SK-N-SH (cell line): Measurements from ENCODE around the gene LRRC75A. TPM values are rescaled to one million over a fixed set of nuclear protein-coding genes. Genes with fewer than 3 reads are reported as not detected.

Experiments
- CTCF ChIA-PET: fragments of 300-600, 350-600 bp; formaldehyde crosslinking; extraction: SDS; loops from one replicate; lab custom pipeline; 2021; lab: Yijun Ruan, JAX
- POLR2A ChIA-PET: fragments of 350-600 bp; sonication (Branson Sonifier 250); formaldehyde crosslinking; extraction: SDS; loops from one replicate; lab custom pipeline; 2020; ENCODE audit warnings: antibody characterized with exemption, inconsistent platforms; lab: Yijun Ruan, JAX
- DNase-seq: peaks from one replicate; pipeline ENCODE4 v3.0.0; 2012
- H2AFZ ChIP-seq: fragments of 200-600 bp; sonication (generic); 2 replicates; pipeline ENCODE4 v1.8.1; 2016; ENCODE audit warnings: antibody characterized with exemption, mild to moderate bottlenecking, low read depth
- H3F3A ChIP-seq: fragments of 200-600 bp; sonication (generic); replicated peaks from 2 replicates; pipeline ENCODE3; 2016; ENCODE audit warnings: antibody characterized with exemption, mild to moderate bottlenecking; ENCODE audit not compliant: insufficient read depth
- H3K27ac ChIP-seq, 2 experiments: fragments of 200-500 bp in 1 of 2; fragments of 200-600 bp in 1 of 2; sonication (Bioruptor generic) in 1 of 2; sonication (generic), shearing (Covaris generic) in 1 of 2; 2 replicates each; pipeline versions ENCODE4 v1.5.1 to v1.6.1; 2014 to 2016; ENCODE audit warnings: low read depth in 2 of 2, inconsistent platforms in 1 of 2, low read length in 1 of 2, mild to moderate bottlenecking in 1 of 2, mixed read lengths in 1 of 2
- H3K27me3 ChIP-seq: fragments of 200-600 bp; sonication (generic), shearing (Covaris generic); 2 replicates; pipeline ENCODE4 v1.6.1; 2016; ENCODE audit warnings: mixed run types; ENCODE audit not compliant: insufficient read depth
- H3K36me3 ChIP-seq, 2 experiments: fragments of 200-500 bp in 1 of 2; fragments of 200-600 bp in 1 of 2; sonication (Bioruptor generic) in 1 of 2; sonication (generic) in 1 of 2; replicated peaks in 1 of 2; 2 replicates each; pipeline versions ENCODE3 to v1.5.1; 2014 to 2016; ENCODE audit warnings: low read length in 1 of 2, mild to moderate bottlenecking in 1 of 2; ENCODE audit not compliant: insufficient read depth in 2 of 2, control insufficient read depth in 1 of 2
- H3K4me1 ChIP-seq, 2 experiments: fragments of 200-500 bp in 1 of 2; fragments of 200-600 bp in 1 of 2; sonication (Bioruptor generic) in 1 of 2; sonication (generic), shearing (Covaris generic) in 1 of 2; 2 replicates each; pipeline versions ENCODE4 v1.5.1 to v1.6.1; 2014 to 2016; ENCODE audit warnings: low read depth in 1 of 2, low read length in 1 of 2, mixed run types in 1 of 2; ENCODE audit not compliant: insufficient read depth in 2 of 2, control insufficient read depth in 1 of 2
- H3K4me2 ChIP-seq: fragments of 200-600 bp; sonication (generic), shearing (Covaris generic); 2 replicates; pipeline ENCODE4 v1.6.1; 2017; ENCODE audit warnings: mixed run types
- H3K4me3 ChIP-seq, 2 experiments: fragments of 200-500 bp in 1 of 2; fragments of 200-600 bp in 1 of 2; sonication (Bioruptor generic) in 1 of 2; sonication (generic), shearing (Covaris generic) in 1 of 2; 2 replicates each; pipeline versions ENCODE4 v1.5.1 to v1.8.1; 2014 to 2016; ENCODE audit warnings: low read depth in 2 of 2, inconsistent platforms in 1 of 2, low read length in 1 of 2, mild to moderate bottlenecking in 1 of 2, mixed read lengths in 1 of 2, moderate library complexity in 1 of 2
- H3K79me2 ChIP-seq: fragments of 200-600 bp; sonication (generic); 2 replicates; pipeline ENCODE4 v1.8.1; 2017; ENCODE audit warnings: mild to moderate bottlenecking; ENCODE audit not compliant: insufficient read depth
- H3K9ac ChIP-seq: fragments of 200-600 bp; sonication (generic); 2 replicates; pipeline ENCODE4 v1.6.1; 2017; ENCODE audit warnings: mixed run types
- H3K9me2 ChIP-seq: fragments of 200-600 bp; sonication (generic); 2 replicates; pipeline ENCODE4 v1.6.1; 2017; ENCODE audit warnings: mixed run types
- H3K9me3 ChIP-seq: fragments of 200-600 bp; sonication (generic); 2 replicates; pipeline ENCODE4 v1.6.1; 2017; ENCODE audit warnings: mixed run types, mild to moderate bottlenecking, moderate library complexity
- H4K20me1 ChIP-seq: fragments of 200-600 bp; sonication (generic); 2 replicates; pipeline ENCODE4 v1.6.1; 2017; ENCODE audit warnings: mild to moderate bottlenecking, mixed run types; ENCODE audit not compliant: insufficient read depth
- CHD2 ChIP-seq: fragments of 150-350 bp; IDR thresholded peaks from 2 replicates; pipeline ENCODE4 v1.6.1; 2018; ENCODE audit warnings: low read length; ENCODE audit not compliant: partially characterized antibody
- RAD21 ChIP-seq: IDR thresholded peaks from 2 replicates; pipeline ENCODE4 v1.6.1; 2012; ENCODE audit warnings: mild to moderate bottlenecking, low read length
- RCOR1 ChIP-seq: fragments of 150-350 bp; IDR thresholded peaks from 2 replicates; pipeline ENCODE4 v1.6.1; 2017; ENCODE audit warnings: antibody characterized with exemption, low read length
- RXRA ChIP-seq: IDR thresholded peaks from 2 replicates; pipeline ENCODE4 v1.4.0; 2012; ENCODE audit warnings: low read depth, mild to moderate bottlenecking, borderline replicate concordance
- SIN3A ChIP-seq: IDR thresholded peaks from 2 replicates; pipeline ENCODE4 v1.6.1; 2012; ENCODE audit warnings: low read depth, mild to moderate bottlenecking, low read length, moderate library complexity, borderline replicate concordance
- TEAD4 ChIP-seq: IDR thresholded peaks from 2 replicates; pipeline ENCODE4 v1.4.0; 2012; ENCODE audit warnings: mild to moderate bottlenecking, borderline replicate concordance; ENCODE audit not compliant: insufficient read depth
- WGBS: methylation state at CpG from one replicate; pipeline ENCODE4 v1.1.6; 2017; ENCODE audit warnings: low lambda C conversion rate; 5-methylcytosine and 5-hydroxymethylcytosine counted together
- polyA plus RNA-seq, 3 experiments: library from polyadenylated mRNA; depleted of rRNA; stranded (reverse); fragments of >200 nt; gene quantifications; 2 replicates each; pipeline ENCODE4 v1.2.3, GENCODE V29; 2012
- TF ChIP-seq, protein P1 (sequence below): IDR thresholded peaks from 2 replicates; pipeline ENCODE4 v1.6.1; 2012; ENCODE audit warnings: mild to moderate bottlenecking, low read depth, low read length, moderate library complexity
- TF ChIP-seq, protein P2 (sequence below): IDR thresholded peaks from 2 replicates; pipeline ENCODE4 v1.4.0; 2012; ENCODE audit warnings: low read depth, borderline replicate concordance

Gene LRRC75A
- polyA plus RNA-seq, 1 of the 3 experiments (the other 2 are of a cell fraction) = 1.2 TPM

DNA sequence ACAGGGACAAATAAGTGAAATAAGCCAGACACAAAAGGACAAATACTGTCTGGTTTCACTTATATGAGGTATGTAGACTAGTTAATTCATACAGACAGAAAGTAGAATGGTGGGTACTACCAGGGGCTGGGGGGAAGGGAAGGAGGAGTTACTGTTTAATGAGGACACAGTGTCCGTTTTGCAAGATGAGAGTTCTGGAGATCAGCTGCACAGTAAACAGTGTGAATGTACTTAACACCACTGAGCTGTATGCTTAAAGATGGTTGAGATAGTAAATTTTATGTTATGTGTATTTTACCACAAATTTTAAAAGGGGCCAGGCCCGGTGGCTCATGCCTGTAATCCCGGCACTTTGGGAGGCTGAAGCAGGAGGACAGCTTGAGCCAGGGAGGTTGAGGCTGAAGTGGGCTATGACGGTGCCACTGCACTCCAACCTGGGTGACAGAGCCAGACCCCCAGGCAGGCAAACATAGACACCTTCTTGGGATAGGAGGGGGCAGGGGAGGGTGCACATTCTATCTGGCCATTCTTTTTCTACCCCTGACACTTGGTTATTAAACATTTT lies 23.5 kb downstream of the LRRC75A start:
- no peaks in the 10 kb centered on the region for H3K9me3 ChIP-seq
- H4K20me1 ChIP-seq = no peaks in the 10 kb centered on the region
- H3K27me3 ChIP-seq = no peaks in the 10 kb centered on the region
- WGBS = 83% methylated on average over 4 of the region's 4 CpGs
- POLR2A ChIA-PET = no interaction called here
- no peaks in the 10 kb centered on the region for H3K9me2 ChIP-seq
- H3F3A ChIP-seq = no peaks in the 10 kb centered on the region
- no peak overlapping the region for H3K4me2 ChIP-seq
- H3K9ac ChIP-seq = no peak overlapping the region
- no peak overlapping the region for H3K4me3 ChIP-seq
- H2AFZ ChIP-seq = no peak overlapping the region
- H3K4me1 ChIP-seq = peaks cover 0 to 55% of the 10 kb centered on the region in 2 experiments; a peak in 3 of 4 replicates
- no peaks in the 10 kb centered on the region for H3K79me2 ChIP-seq
- H3K27ac ChIP-seq = no peak overlapping the region
- H3K36me3 ChIP-seq = no peaks in the 10 kb centered on the region
- no peak for TF ChIP-seq RCOR1
- DNase-seq = no peak
- CTCF ChIA-PET = interaction anchor here (1.0 to 33.7 kb wide), 3 partner anchors 11 to 52 kb away, joined by 4 to 746 read pairs (median 5); no protein-coding TSS in a partner anchor

DNA sequence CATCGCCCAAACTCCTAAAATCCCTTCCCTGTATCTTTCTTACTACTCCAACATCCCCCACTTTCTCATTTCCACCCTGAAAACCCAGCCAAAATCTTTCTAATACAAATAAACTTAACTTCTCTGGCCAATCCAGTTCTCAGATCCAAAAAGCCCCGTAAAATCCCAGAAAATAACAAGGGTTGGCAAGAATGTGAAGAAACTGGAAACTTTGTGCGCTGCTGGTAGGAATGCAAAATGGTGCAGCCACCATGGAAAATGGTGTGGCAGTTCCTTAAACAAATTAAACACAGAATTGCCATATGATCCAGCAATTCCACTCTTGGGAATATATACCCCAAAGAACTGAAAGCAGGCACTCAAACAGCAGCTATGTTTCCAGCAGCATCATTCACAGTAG lies 24.1 kb downstream of the LRRC75A start:
- H3K27me3 ChIP-seq = no peaks in the 10 kb centered on the region
- H3F3A ChIP-seq = no peaks in the 10 kb centered on the region
- no peaks in the 10 kb centered on the region for H3K79me2 ChIP-seq
- no peak overlapping the region for H2AFZ ChIP-seq
- TF ChIP-seq CHD2 (no peak), RAD21 (no peak), TEAD4 (no peak), SIN3A (no peak), RXRA (no peak)
- TF ChIP-seq, protein P1, sequence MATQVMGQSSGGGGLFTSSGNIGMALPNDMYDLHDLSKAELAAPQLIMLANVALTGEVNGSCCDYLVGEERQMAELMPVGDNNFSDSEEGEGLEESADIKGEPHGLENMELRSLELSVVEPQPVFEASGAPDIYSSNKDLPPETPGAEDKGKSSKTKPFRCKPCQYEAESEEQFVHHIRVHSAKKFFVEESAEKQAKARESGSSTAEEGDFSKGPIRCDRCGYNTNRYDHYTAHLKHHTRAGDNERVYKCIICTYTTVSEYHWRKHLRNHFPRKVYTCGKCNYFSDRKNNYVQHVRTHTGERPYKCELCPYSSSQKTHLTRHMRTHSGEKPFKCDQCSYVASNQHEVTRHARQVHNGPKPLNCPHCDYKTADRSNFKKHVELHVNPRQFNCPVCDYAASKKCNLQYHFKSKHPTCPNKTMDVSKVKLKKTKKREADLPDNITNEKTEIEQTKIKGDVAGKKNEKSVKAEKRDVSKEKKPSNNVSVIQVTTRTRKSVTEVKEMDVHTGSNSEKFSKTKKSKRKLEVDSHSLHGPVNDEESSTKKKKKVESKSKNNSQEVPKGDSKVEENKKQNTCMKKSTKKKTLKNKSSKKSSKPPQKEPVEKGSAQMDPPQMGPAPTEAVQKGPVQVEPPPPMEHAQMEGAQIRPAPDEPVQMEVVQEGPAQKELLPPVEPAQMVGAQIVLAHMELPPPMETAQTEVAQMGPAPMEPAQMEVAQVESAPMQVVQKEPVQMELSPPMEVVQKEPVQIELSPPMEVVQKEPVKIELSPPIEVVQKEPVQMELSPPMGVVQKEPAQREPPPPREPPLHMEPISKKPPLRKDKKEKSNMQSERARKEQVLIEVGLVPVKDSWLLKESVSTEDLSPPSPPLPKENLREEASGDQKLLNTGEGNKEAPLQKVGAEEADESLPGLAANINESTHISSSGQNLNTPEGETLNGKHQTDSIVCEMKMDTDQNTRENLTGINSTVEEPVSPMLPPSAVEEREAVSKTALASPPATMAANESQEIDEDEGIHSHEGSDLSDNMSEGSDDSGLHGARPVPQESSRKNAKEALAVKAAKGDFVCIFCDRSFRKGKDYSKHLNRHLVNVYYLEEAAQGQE = no peak
- TF ChIP-seq, protein P2, sequence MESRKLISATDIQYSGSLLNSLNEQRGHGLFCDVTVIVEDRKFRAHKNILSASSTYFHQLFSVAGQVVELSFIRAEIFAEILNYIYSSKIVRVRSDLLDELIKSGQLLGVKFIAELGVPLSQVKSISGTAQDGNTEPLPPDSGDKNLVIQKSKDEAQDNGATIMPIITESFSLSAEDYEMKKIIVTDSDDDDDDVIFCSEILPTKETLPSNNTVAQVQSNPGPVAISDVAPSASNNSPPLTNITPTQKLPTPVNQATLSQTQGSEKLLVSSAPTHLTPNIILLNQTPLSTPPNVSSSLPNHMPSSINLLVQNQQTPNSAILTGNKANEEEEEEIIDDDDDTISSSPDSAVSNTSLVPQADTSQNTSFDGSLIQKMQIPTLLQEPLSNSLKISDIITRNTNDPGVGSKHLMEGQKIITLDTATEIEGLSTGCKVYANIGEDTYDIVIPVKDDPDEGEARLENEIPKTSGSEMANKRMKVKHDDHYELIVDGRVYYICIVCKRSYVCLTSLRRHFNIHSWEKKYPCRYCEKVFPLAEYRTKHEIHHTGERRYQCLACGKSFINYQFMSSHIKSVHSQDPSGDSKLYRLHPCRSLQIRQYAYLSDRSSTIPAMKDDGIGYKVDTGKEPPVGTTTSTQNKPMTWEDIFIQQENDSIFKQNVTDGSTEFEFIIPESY = no peak
- no peak overlapping the region for H3K27ac ChIP-seq
- ChIA-PET CTCF (interaction anchor here (7.8 to 33.7 kb wide), 2 partner anchors 15 to 53 kb away, joined by 68 to 746 read pairs; no protein-coding TSS in a partner anchor), POLR2A (no interaction called here)
- no peaks in the 10 kb centered on the region for H3K36me3 ChIP-seq
- no peak for DNase-seq
- H3K9me3 ChIP-seq = no peaks in the 10 kb centered on the region
- peaks cover 0 to 55% of the 10 kb centered on the region in 2 experiments; a peak in 3 of 4 replicates for H3K4me1 ChIP-seq
- WGBS = 89% methylated on average over 3 of the region's 3 CpGs
- H4K20me1 ChIP-seq = no peaks in the 10 kb centered on the region
- no peak overlapping the region for H3K4me3 ChIP-seq
- no peak overlapping the region for H3K9ac ChIP-seq
- no peaks in the 10 kb centered on the region for H3K9me2 ChIP-seq
- no peak overlapping the region for H3K4me2 ChIP-seq
